Gastrocnemius medialis (tissue), 4 donors: ENCODE measurements around the gene GFAP. TPM values are rescaled to one million over a fixed set of nuclear protein-coding genes. Genes with fewer than 3 reads are reported as not detected.

Source experiments
- ATAC-seq, 2 donors: fragments of 150-250 bp; one replicate each; pipeline ENCODE4 v1.9.1; 2016
- DNase-seq, 2 donors: peaks; one replicate each; pipeline ENCODE4 v3.0.0-alpha.2; 2019
- H3K27ac ChIP-seq, 4 donors: fragments of 200-600 bp; sonication (generic); 1 replicate in 1 of 4; 2 replicates in 3 of 4; pipeline ENCODE4 v1.5.1; 2016 to 2018; ENCODE audit warnings: mild to moderate bottlenecking in 2 of 4, moderate library complexity in 1 of 4
- H3K27me3 ChIP-seq, 3 donors: fragments of 200-600 bp; sonication (generic) in 2 of 3; 1 replicate in 1 of 3; 2 replicates in 2 of 3; pipeline versions ENCODE4 v1.5.1 to v1.6.0; 2016 to 2019; ENCODE audit warnings: mild to moderate bottlenecking in 1 of 3, moderate library complexity in 1 of 3
- H3K36me3 ChIP-seq, 2 donors: fragments of 200-600 bp; sonication (generic) in 1 of 2; one replicate each; pipeline ENCODE4 v1.5.1; 2017 to 2018
- H3K4me1 ChIP-seq, 2 donors: fragments of 200-600 bp; sonication (generic) in 1 of 2; one replicate each; pipeline ENCODE4 v1.5.1; 2016 to 2017; ENCODE audit warnings: mild to moderate bottlenecking in 2 of 2
- H3K4me3 ChIP-seq, 4 donors: fragments of 200-600 bp; sonication (generic) in 3 of 4; 1 replicate in 1 of 4; 2 replicates in 3 of 4; pipeline ENCODE4 v1.5.1; 2016 to 2019; ENCODE audit warnings: mild to moderate bottlenecking in 2 of 4
- H3K9me3 ChIP-seq, 3 donors: fragments of 200-600 bp; sonication (generic) in 2 of 3; 1 replicate in 1 of 3; 2 replicates in 2 of 3; pipeline ENCODE4 v1.5.1; 2016 to 2019
- POLR2A ChIP-seq, 2 donors: fragments of 450-650 bp; IDR thresholded peaks; one replicate each; pipeline ENCODE4 v1.6.1; 2017; ENCODE audit warnings: antibody characterized with exemption in 2 of 2, mild to moderate bottlenecking in 2 of 2, moderate library complexity in 2 of 2
- in situ Hi-C, 4 donors: fragments of 200-750 bp; cut with MboI; loops; one replicate each; pipeline versions ENCODE4 v1.15.0 to v1.8.0; 2017; ENCODE audit warnings: low sequenced_read_pairs in 4 of 4
- intact Hi-C: fragments of 100-400 bp; cut with DNase I; formaldehyde crosslinking; loops from one replicate; pipeline ENCODE4 v1.15.1; 2023; ENCODE audit warnings: low total_unique reads
- total RNA-seq, 4 donors: library from RNA; depleted of rRNA; stranded (reverse); fragments of >200 nt; gene quantifications; one replicate each; pipeline versions ENCODE4 v1.1.0 to v1.2.3, GENCODE V29; 2016
- TF ChIP-seq, protein P1 (sequence below), 5 experiments: fragments of 450-650 bp in 3 of 5; fragments of 200-600 bp in 2 of 5; sonication (generic) in 2 of 5; IDR thresholded peaks in 4 of 5; conservative IDR thresholded peaks in 1 of 5; 1 replicate in 4 of 5; 2 replicates in 1 of 5; pipeline ENCODE4 v1.5.1; 2016 to 2019; ENCODE audit warnings: antibody characterized with exemption in 5 of 5, mild to moderate bottlenecking in 3 of 5, moderate library complexity in 3 of 5

Gene GFAP
- total RNA-seq, 4 donors from 2014 or later: not detected

DNA sequence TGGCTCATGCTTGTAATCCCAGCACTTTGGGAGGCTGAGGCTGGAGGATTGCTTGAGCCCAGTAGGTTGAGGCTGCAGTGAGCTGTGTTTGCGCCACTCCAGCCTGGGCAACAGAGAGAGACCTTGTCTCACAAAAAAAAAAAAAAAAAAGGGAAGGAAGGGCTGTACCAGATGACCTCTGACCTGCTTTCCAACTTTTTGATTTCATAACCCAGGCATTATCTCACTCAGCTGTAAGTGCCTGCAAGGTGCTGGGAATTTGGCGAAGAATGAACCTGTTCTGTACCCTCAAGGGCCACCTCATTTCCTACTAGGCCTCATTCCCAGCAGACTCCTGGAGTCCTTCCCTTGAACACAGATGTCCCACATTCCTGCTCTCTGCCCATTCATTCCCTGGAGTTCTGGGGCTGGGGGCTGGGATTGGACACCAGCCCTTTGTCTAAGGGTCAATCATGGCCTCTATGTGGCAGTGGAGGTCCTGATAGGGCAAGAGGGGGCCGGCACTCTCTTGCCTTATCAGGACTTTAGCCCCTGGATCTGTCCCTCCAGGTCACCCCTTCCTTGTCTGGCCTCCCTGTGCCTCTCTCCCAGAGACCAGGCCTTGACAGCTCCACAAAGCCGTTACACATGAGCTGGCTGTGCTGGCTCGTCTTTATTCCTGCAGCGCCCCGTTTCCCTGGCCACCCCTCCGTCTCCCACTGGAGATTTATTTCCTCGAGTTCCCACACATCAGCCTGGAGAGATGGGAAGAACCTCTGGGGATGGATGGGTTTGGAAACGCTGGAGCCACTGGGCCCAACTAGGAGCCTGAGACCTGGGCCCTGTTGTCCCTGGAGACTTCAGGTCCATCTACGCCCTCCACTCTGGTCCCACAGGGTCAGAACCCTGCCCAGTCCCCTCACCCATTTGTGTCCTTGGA, 821 bp upstream of the GFAP start:
- H3K27ac ChIP-seq: no peak overlapping the region
- no peak overlapping the region for H3K4me3 ChIP-seq
- DNase-seq (no peak), ATAC-seq (no peak)
- in situ Hi-C loops (loop anchor here in 3 of 4 donors (5.0 to 25.0 kb wide), 5 partner anchors 106 to 221 kb away; partner anchors contain the start of genes ACBD4 (in 2 of the 3), PLCD3 (in 2 of the 3) and HEXIM1 (in 1 of the 3)), intact Hi-C loops (loop anchor here (10.0 kb wide), 1 partner anchor 279 kb away; no protein-coding TSS in a partner anchor)
- H3K4me1 ChIP-seq: peaks cover 3 to 8% of the 10 kb centered on the region in 2 donors
- H3K36me3 ChIP-seq: no peaks in the 10 kb centered on the region
- H3K27me3 ChIP-seq: peaks cover 0 to 6% (median 0%) of the 10 kb centered on the region in 3 donors
- no peak for TF ChIP-seq POLR2A (IDR thresholded peaks at IDR 0.05)
- TF ChIP-seq, protein P1, sequence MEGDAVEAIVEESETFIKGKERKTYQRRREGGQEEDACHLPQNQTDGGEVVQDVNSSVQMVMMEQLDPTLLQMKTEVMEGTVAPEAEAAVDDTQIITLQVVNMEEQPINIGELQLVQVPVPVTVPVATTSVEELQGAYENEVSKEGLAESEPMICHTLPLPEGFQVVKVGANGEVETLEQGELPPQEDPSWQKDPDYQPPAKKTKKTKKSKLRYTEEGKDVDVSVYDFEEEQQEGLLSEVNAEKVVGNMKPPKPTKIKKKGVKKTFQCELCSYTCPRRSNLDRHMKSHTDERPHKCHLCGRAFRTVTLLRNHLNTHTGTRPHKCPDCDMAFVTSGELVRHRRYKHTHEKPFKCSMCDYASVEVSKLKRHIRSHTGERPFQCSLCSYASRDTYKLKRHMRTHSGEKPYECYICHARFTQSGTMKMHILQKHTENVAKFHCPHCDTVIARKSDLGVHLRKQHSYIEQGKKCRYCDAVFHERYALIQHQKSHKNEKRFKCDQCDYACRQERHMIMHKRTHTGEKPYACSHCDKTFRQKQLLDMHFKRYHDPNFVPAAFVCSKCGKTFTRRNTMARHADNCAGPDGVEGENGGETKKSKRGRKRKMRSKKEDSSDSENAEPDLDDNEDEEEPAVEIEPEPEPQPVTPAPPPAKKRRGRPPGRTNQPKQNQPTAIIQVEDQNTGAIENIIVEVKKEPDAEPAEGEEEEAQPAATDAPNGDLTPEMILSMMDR (IDR thresholded peaks at IDR 0.05 in 4 of 5, conservative IDR thresholded peaks at IDR 0.05 in 1 of 5): no peak
- no peaks in the 10 kb centered on the region for H3K9me3 ChIP-seq

DNA sequence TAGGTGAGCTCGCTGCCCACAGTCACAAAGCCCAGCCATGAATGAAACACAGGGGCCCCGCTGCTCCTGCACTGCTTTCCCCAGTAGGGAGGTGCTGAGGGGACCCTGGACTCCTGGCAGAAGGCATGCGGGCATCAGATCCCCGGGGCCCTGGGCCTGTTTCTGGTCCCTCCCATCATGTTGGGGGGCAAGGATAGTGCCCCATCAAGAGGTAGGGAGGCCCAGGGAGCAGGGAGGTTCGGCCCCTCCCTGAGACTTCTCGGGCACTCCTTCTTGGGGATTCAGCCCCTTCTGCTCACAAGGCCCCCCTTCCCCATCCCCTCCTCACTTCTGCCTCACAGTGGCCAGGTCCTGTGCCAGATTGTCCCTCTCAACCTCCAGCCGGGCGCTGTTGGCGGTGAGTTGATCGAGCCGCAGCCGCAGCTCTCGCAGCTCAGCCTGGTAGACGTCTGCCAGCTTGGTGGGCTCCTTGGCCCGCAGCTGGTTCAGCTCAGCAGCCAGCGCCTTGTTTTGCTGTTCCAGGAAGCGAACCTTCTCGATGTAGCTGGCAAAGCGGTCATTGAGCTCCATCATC, 515 bp downstream of the GFAP start:
- no peak for DNase-seq
- Histone ChIP-seq H3K27me3 (peaks cover 0 to 6% (median 0%) of the 10 kb centered on the region in 3 donors), H3K4me1 (peaks cover 3 to 8% of the 10 kb centered on the region in 2 donors), H3K4me3 (no peak overlapping the region), H3K27ac (no peak overlapping the region), H3K9me3 (no peaks in the 10 kb centered on the region), H3K36me3 (no peaks in the 10 kb centered on the region)
- intact Hi-C loops: loop anchor here (10.0 kb wide), 1 partner anchor 280 kb away; no protein-coding TSS in a partner anchor
- in situ Hi-C loops: loop anchor here in 3 of 4 donors (5.0 to 25.0 kb wide), 5 partner anchors 108 to 223 kb away; partner anchors contain the start of genes ACBD4 (in 2 of the 3), PLCD3 (in 2 of the 3) and HEXIM1 (in 1 of the 3)
- no peak for ATAC-seq
- TF ChIP-seq, protein P1 (IDR thresholded peaks at IDR 0.05 in 4 of 5, conservative IDR thresholded peaks at IDR 0.05 in 1 of 5): no peak
- TF ChIP-seq POLR2A (IDR thresholded peaks at IDR 0.05): no peak

DNA sequence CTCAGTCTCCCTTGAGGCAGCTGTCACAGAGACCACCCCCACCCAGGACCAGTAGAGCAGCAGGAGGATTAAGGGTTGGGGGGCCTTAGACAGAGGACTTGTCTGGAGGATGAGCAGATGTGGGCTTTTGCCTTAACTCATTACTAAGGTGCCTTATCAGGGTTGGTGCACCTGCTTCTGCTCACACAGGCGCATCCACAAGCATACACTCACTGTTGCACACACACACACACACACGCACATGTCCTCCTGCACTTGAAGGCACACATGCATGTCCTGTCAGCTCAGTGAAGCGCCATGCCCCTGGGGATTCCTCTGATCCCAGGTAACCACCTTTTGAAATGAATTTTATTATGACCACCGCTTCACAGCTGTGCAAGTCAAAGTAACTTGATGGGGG, 1.2 kb downstream of the GFAP start:
- TF ChIP-seq, protein P1 (IDR thresholded peaks at IDR 0.05 in 4 of 5, conservative IDR thresholded peaks at IDR 0.05 in 1 of 5): no peak
- TF ChIP-seq POLR2A (IDR thresholded peaks at IDR 0.05): no peak
- H3K27me3 ChIP-seq: peaks cover 0 to 6% (median 0%) of the 10 kb centered on the region in 3 donors
- in situ Hi-C loops: loop anchor here in 3 of 4 donors (10.0 to 25.0 kb wide), 3 partner anchors 198 to 223 kb away; partner anchors contain the start of genes ACBD4 (in 2 of the 3), PLCD3 (in 2 of the 3) and HEXIM1 (in 1 of the 3)
- peaks cover 3 to 8% of the 10 kb centered on the region in 2 donors for H3K4me1 ChIP-seq
- no peaks in the 10 kb centered on the region for H3K36me3 ChIP-seq
- ATAC-seq (no peak), DNase-seq (no peak)
- H3K27ac ChIP-seq: no peak overlapping the region
- H3K9me3 ChIP-seq: no peaks in the 10 kb centered on the region
- intact Hi-C loops: loop anchor here (10.0 kb wide), 1 partner anchor 281 kb away; no protein-coding TSS in a partner anchor
- no peak overlapping the region for H3K4me3 ChIP-seq

DNA sequence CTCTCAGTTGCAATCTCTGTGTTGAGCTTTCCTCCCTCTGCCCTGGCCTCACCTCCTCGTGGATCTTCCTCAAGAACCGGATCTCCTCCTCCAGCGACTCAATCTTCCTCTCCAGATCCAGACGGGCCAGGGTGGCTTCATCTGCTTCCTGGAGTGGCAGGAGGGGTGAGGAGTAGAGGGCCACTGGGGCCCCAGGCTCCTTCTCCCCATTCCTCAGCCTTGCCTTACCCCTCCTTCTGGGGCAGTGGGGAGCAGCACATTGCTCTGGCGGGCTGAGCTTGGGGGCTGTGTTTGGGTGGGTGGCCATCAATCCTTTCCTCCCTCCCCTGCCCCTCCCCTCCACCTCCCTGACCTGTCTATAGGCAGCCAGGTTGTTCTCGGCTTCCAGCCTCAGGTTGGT, 1.6 kb downstream of the GFAP start:
- DNase-seq (no peak), ATAC-seq (no peak)
- Histone ChIP-seq H3K36me3 (no peaks in the 10 kb centered on the region), H3K4me3 (no peak overlapping the region), H3K27ac (no peak overlapping the region), H3K27me3 (peaks cover 0 to 6% (median 0%) of the 10 kb centered on the region in 3 donors), H3K9me3 (no peaks in the 10 kb centered on the region), H3K4me1 (peaks cover 3 to 8% of the 10 kb centered on the region in 2 donors)
- intact Hi-C loops (loop anchor here (10.0 kb wide), 1 partner anchor 281 kb away; no protein-coding TSS in a partner anchor), in situ Hi-C loops (loop anchor here in 3 of 4 donors (10.0 to 25.0 kb wide), 3 partner anchors 199 to 224 kb away; partner anchors contain the start of genes ACBD4 (in 2 of the 3), PLCD3 (in 2 of the 3) and HEXIM1 (in 1 of the 3))
- no peak for TF ChIP-seq POLR2A (IDR thresholded peaks at IDR 0.05)
- TF ChIP-seq, protein P1 (IDR thresholded peaks at IDR 0.05 in 4 of 5, conservative IDR thresholded peaks at IDR 0.05 in 1 of 5): no peak
